H1 (cell line): Measurements from ENCODE around the gene FAM222B. TPM values are rescaled to one million over a fixed set of nuclear protein-coding genes. Genes with fewer than 3 reads are reported as not detected.

Experiments used
- CTCF ChIA-PET: fragments of 300-600 bp; sonication (Branson Sonifier 250); formaldehyde crosslinking; loops from one replicate; lab custom pipeline; 2021; ENCODE audit not compliant: partially characterized antibody; lab: Charles Lee
- POLR2A ChIA-PET: fragments of 300-600 bp; sonication (Branson Sonifier 250); formaldehyde crosslinking; loops from one replicate; lab custom pipeline; 2021; ENCODE audit warnings: inconsistent platforms; ENCODE audit not compliant: partially characterized antibody; lab: Charles Lee
- DNase-seq, 2 experiments: peaks; one replicate each; pipeline versions ENCODE4 v3.0.0 to v3.0.0-alpha.2; 2010 to 2022; ENCODE audit warnings: low spot score in 2 of 2, low read depth in 1 of 2, mixed read lengths in 1 of 2
- FAIRE-seq: peaks from 2 replicates; lab custom pipeline; 2011; peaks lifted over from hg19 to GRCh38; lab: Jason Lieb, UNC
- H2AFZ ChIP-seq: 2 replicates; pipeline ENCODE4 v1.8.1; 2012; ENCODE audit warnings: low read length, inconsistent platforms
- H2AK5ac ChIP-seq: 2 replicates; pipeline ENCODE4 v1.6.1; 2013; ENCODE audit warnings: low read depth, low read length
- H2BK120ac ChIP-seq: replicated peaks from 2 replicates; pipeline ENCODE3; 2013; ENCODE audit warnings: low read depth, low read length, inconsistent platforms
- H2BK12ac ChIP-seq: 2 replicates; pipeline ENCODE4 v1.6.1; 2013; ENCODE audit warnings: low read depth, low read length
- H2BK15ac ChIP-seq: 2 replicates; pipeline ENCODE4 v1.6.1; 2013; ENCODE audit warnings: low read length
- H2BK20ac ChIP-seq: 2 replicates; pipeline ENCODE4 v1.6.1; 2013; ENCODE audit warnings: low read length
- H2BK5ac ChIP-seq: 2 replicates; pipeline ENCODE4 v1.6.1; 2013; ENCODE audit warnings: low read depth, low read length
- H3K14ac ChIP-seq: 2 replicates; pipeline ENCODE4 v1.6.1; 2013; ENCODE audit warnings: inconsistent platforms; ENCODE audit not compliant: insufficient read length
- H3K18ac ChIP-seq: 2 replicates; pipeline ENCODE4 v1.6.1; 2013; ENCODE audit warnings: low read length; ENCODE audit errors: extremely low read depth
- H3K23ac ChIP-seq: 2 replicates; pipeline ENCODE4 v1.6.1; 2013; ENCODE audit warnings: inconsistent platforms; ENCODE audit not compliant: insufficient read length
- H3K23me2 ChIP-seq: 2 replicates; pipeline ENCODE4 v1.6.1; 2013; ENCODE audit warnings: low read depth, low read length
- H3K27ac ChIP-seq: 2 replicates; pipeline ENCODE4 v1.6.1; 2011; ENCODE audit warnings: low read depth, low read length, inconsistent platforms
- H3K27me3 ChIP-seq, 4 experiments: replicated peaks in 1 of 4; 1 replicate in 1 of 4; 2 replicates in 3 of 4; pipeline versions ENCODE4 v1.6.1 to v1.8.1; 2011 to 2013; ENCODE audit warnings: low read length in 3 of 4, mild to moderate bottlenecking in 3 of 4, inconsistent platforms in 2 of 4, mixed read lengths in 2 of 4, moderate library complexity in 1 of 4; ENCODE audit not compliant: control insufficient read depth in 3 of 4, insufficient read depth in 3 of 4; ENCODE audit errors: extremely low read depth in 1 of 4
- H3K36me3 ChIP-seq, 4 experiments: 2 replicates each; pipeline versions ENCODE4 v1.6.1 to v1.8.1; 2011 to 2013; ENCODE audit warnings: mild to moderate bottlenecking in 4 of 4, low read length in 3 of 4, moderate library complexity in 2 of 4, control low read depth in 1 of 4, inconsistent platforms in 1 of 4; ENCODE audit not compliant: insufficient read depth in 4 of 4, control insufficient read depth in 2 of 4
- H3K4ac ChIP-seq: replicated peaks from 2 replicates; pipeline ENCODE3; 2013; ENCODE audit warnings: low read length, low read depth, mixed read lengths, inconsistent platforms; ENCODE audit not compliant: insufficient read length
- H3K4me1 ChIP-seq, 4 experiments: replicated peaks in 1 of 4; 1 replicate in 1 of 4; 2 replicates in 3 of 4; pipeline versions ENCODE4 v1.6.1 to v1.8.1; 2011 to 2013; ENCODE audit warnings: low read length in 3 of 4, inconsistent platforms in 2 of 4, mixed read lengths in 1 of 4; ENCODE audit not compliant: insufficient read depth in 4 of 4, control insufficient read depth in 3 of 4
- H3K4me2 ChIP-seq, 2 experiments: 2 replicates each; pipeline versions ENCODE4 v1.6.1 to v1.8.1; 2011 to 2013; ENCODE audit warnings: low read depth in 2 of 2, low read length in 2 of 2, control low read depth in 1 of 2, inconsistent platforms in 1 of 2, mild to moderate bottlenecking in 1 of 2; ENCODE audit not compliant: insufficient read depth in 1 of 2
- H3K4me3 ChIP-seq, 4 experiments: fragments of 200-600, 300-600 bp in 1 of 4; sonication (generic), shearing (Covaris generic), sonication (Bioruptor Twin) in 1 of 4; 2 replicates each; pipeline versions ENCODE4 v1.5.1 to v1.8.1; 2011 to 2016; ENCODE audit warnings: low read length in 4 of 4, low read depth in 3 of 4, control low read depth in 2 of 4, inconsistent platforms in 2 of 4, mild to moderate bottlenecking in 2 of 4, mixed read lengths in 1 of 4, moderate library complexity in 1 of 4; ENCODE audit not compliant: insufficient read depth in 2 of 4; ENCODE audit errors: extremely low read depth in 1 of 4
- H3K56ac ChIP-seq: replicated peaks from 2 replicates; pipeline ENCODE3; 2013; ENCODE audit warnings: low read depth, mild to moderate bottlenecking, mixed read lengths, low read length, inconsistent platforms; ENCODE audit not compliant: insufficient read length
- H3K79me1 ChIP-seq: 2 replicates; pipeline ENCODE4 v1.6.1; 2013; ENCODE audit warnings: low read depth, low read length, control low read depth
- H3K79me2 ChIP-seq, 2 experiments: 2 replicates each; pipeline versions ENCODE4 v1.6.1 to v1.8.1; 2012 to 2013; ENCODE audit warnings: low read length in 2 of 2, mild to moderate bottlenecking in 2 of 2, inconsistent platforms in 1 of 2; ENCODE audit not compliant: insufficient read depth in 2 of 2, control insufficient read depth in 1 of 2
- H3K9ac ChIP-seq, 4 experiments: replicated peaks in 1 of 4; 1 replicate in 1 of 4; 2 replicates in 3 of 4; pipeline versions ENCODE4 v1.6.1 to v1.8.1; 2011 to 2013; ENCODE audit warnings: low read depth in 3 of 4, low read length in 3 of 4, control low read depth in 2 of 4, mild to moderate bottlenecking in 2 of 4, moderate library complexity in 2 of 4, inconsistent platforms in 1 of 4; ENCODE audit errors: extremely low read depth in 1 of 4
- H3K9me3 ChIP-seq, 2 experiments: 2 replicates each; pipeline versions ENCODE4 v1.6.1 to v1.8.1; 2012 to 2013; ENCODE audit warnings: mild to moderate bottlenecking in 2 of 2, moderate library complexity in 2 of 2, control low read depth in 1 of 2, inconsistent platforms in 1 of 2, low read depth in 1 of 2, low read length in 1 of 2, mixed read lengths in 1 of 2; ENCODE audit not compliant: insufficient read depth in 2 of 2
- H4K20me1 ChIP-seq, 2 experiments: replicated peaks in 1 of 2; 2 replicates each; pipeline versions ENCODE3 to v1.8.1; 2011 to 2013; ENCODE audit warnings: inconsistent platforms in 2 of 2, low read length in 2 of 2, mild to moderate bottlenecking in 1 of 2; ENCODE audit not compliant: insufficient read depth in 2 of 2, control insufficient read depth in 1 of 2
- H4K5ac ChIP-seq: 2 replicates; pipeline ENCODE4 v1.6.1; 2013; ENCODE audit warnings: low read length, low read depth, mixed read lengths, inconsistent platforms; ENCODE audit not compliant: insufficient read length
- H4K8ac ChIP-seq: 2 replicates; pipeline ENCODE4 v1.8.0; 2013; ENCODE audit warnings: mild to moderate bottlenecking, moderate library complexity, low read length, inconsistent platforms; ENCODE audit not compliant: insufficient read depth; ENCODE audit errors: extremely low read depth
- H4K91ac ChIP-seq: replicated peaks from 2 replicates; pipeline ENCODE3; 2013; ENCODE audit warnings: low read length, mixed read lengths, inconsistent platforms; ENCODE audit not compliant: insufficient read length
- ATF3 ChIP-seq: IDR thresholded peaks from 2 replicates; pipeline ENCODE4 v1.6.1; 2011; ENCODE audit warnings: low read depth, mild to moderate bottlenecking, low read length; ENCODE audit not compliant: insufficient read depth
- BRCA1 ChIP-seq: IDR thresholded peaks from 2 replicates; pipeline ENCODE4 v1.6.1; 2012; ENCODE audit warnings: low read depth, low read length, improper control_type of control experiment
- CEBPB ChIP-seq: IDR thresholded peaks from 2 replicates; pipeline ENCODE4 v1.6.1; 2012; ENCODE audit warnings: low read depth, low read length
- CREB1 ChIP-seq: IDR thresholded peaks from 2 replicates; pipeline ENCODE4 v1.6.1; 2012; ENCODE audit warnings: inconsistent platforms
- HDAC2 ChIP-seq, 2 experiments: fragments of 300-600 bp in 1 of 2; sonication (generic) in 1 of 2; IDR thresholded peaks; 2 replicates each; pipeline ENCODE4 v1.6.1; 2011 to 2012; ENCODE audit warnings: low read depth in 2 of 2, low read length in 2 of 2, mild to moderate bottlenecking in 2 of 2, moderate library complexity in 2 of 2, borderline replicate concordance in 1 of 2, inconsistent platforms in 1 of 2
- SIX5 ChIP-seq: IDR thresholded peaks from 2 replicates; pipeline ENCODE4 v1.6.1; 2011; ENCODE audit warnings: mild to moderate bottlenecking, low read depth, low read length
- TAF7 ChIP-seq: optimal IDR thresholded peaks from 2 replicates; pipeline ENCODE3; 2011; ENCODE audit warnings: low read depth, mild to moderate bottlenecking, inconsistent platforms, low read length, moderate library complexity, borderline replicate concordance
- WGBS, 2 experiments: shearing (Covaris generic) in 1 of 2; methylation state at CpG; one replicate each; pipeline versions ENCODE4 v1.1.6 to v1.1.7; 2013 to 2015; ENCODE audit warnings: low lambda C conversion rate in 2 of 2, mixed read lengths in 2 of 2, inconsistent platforms in 1 of 2, low coverage in 1 of 2, missing lambda C conversion rate in 1 of 2; ENCODE audit not compliant: insufficient replicate concordance in 2 of 2, insufficient coverage in 1 of 2, insufficient read length in 1 of 2; ENCODE audit errors: extremely low coverage in 1 of 2, missing lambda C conversion rate in 1 of 2; 5-methylcytosine and 5-hydroxymethylcytosine counted together
- polyA plus RNA-seq, 7 experiments: library from polyadenylated mRNA; depleted of rRNA in 3 of 7; stranded (reverse) in 5 of 7; unstranded in 2 of 7; fragments of >200 nt in 5 of 7; fragments of 200-250 nt in 2 of 7; gene quantifications; 1 replicate in 5 of 7; 2 replicates in 1 of 7; 4 replicates in 1 of 7; pipeline versions ENCODE4 v1.2.1 to v1.2.3, GENCODE V29; 2011 to 2013; ENCODE audit warnings: missing spikeins in 2 of 7, mixed read lengths in 2 of 7
- total RNA-seq: library from RNA; stranded (reverse); fragmentation: NEBNext Ultra II Directional; extraction: Animal tissue kit (Norgen Biotek cat#: 25700); gene quantifications from 2 replicates; pipeline ENCODE4 v1.2.1, GENCODE V29; 2021

Gene FAM222B
- total and polyA plus RNA-seq, 2 of the 8 experiments (the other 6 are each of a cell fraction or from before 2014, with no cell fraction given) = 42.1 to 81.7 TPM

DNA sequence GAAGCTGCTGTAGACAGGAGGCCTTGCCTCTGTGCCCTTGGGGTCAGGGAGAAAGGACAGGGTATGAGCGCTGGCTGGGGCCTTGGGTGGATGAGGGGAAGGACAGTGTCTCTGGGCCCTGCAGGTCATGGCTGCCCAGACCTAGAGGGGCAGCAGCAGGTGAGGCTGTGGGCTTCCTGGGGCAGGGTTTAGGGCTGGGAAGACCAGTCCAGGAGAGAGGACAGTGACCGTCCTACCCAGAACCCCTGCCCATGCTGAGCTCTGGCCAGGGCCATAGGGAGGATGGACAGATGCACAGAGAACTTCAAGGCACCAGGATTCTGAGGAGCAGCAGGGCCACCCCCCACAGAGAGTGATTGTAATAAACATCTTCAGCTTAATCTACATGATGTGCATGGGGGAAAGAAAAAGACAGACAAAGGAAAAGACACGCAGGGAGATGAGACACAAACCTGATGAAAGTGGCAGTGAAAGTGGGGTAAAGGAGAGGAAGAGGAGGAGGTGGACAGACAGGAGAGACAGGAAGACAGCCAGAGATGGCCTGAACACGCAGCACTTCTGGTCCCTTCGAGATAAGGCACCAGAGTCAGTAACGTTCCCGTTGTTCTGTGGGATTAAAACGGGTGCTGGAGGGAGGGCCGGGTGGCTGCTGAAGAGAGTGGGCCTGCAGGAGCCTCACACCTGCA, 37.4 kb upstream of the FAM222B start:
- Histone ChIP-seq H3K9ac (no peak overlapping the region), H3K23me2 (no peaks in the 10 kb centered on the region), H2BK120ac (no peak overlapping the region), H4K20me1 (peaks cover 0 to 4% of the 10 kb centered on the region in 2 experiments), H2BK12ac (no peak overlapping the region), H3K14ac (no peak overlapping the region), H4K5ac (no peak overlapping the region), H2AFZ (no peak overlapping the region), H3K23ac (no peak overlapping the region), H2AK5ac (no peak overlapping the region), H2BK5ac (no peak overlapping the region), H3K4me1 (no peaks in the 10 kb centered on the region; a peak in 3 of 7 replicates), H3K27me3 (no peaks in the 10 kb centered on the region; a peak in 1 of 7 replicates), H3K79me1 (no peaks in the 10 kb centered on the region; the same call in 1 of the 2 replicates), H2BK15ac (no peak overlapping the region), H2BK20ac (no peak overlapping the region), H3K4me3 (no peak overlapping the region), H3K27ac (no peak overlapping the region), H3K9me3 (no peaks in the 10 kb centered on the region), H3K79me2 (no peaks in the 10 kb centered on the region), H3K4me2 (no peak overlapping the region), H4K8ac (no peak overlapping the region), H4K91ac (no peak overlapping the region), H3K56ac (no peak overlapping the region), H3K4ac (no peak overlapping the region), H3K36me3 (peaks cover 9 to 34% (median 21%) of the 10 kb centered on the region in 4 experiments; a peak in 6 of 8 replicates), H3K18ac (no peak overlapping the region)
- FAIRE-seq (no peak), DNase-seq (no peak)
- TF ChIP-seq BRCA1 (no peak), HDAC2 (IDR thresholded peaks at IDR 0.05; ENCODE audit: borderline replicate concordance in 1 of 2, low read depth in 2 of 2, low read length in 2 of 2) (no peak), TAF7 (no peak), SIX5 (no peak), CREB1 (no peak), ATF3 (no peak), CEBPB (no peak)
- POLR2A ChIA-PET = interaction anchor here (0.6 to 2.3 kb wide), 11 partner anchors 9 to 237 kb away, joined by 3 to 13 read pairs (median 5); partner anchors contain the start of gene RPL23A
- CTCF ChIA-PET = interaction anchor here (0.5 to 5.7 kb wide), 27 partner anchors 10 to 262 kb away, joined by 3 to 73 read pairs (median 5); partner anchors contain the start of genes FLOT2 and TLCD1
- 87% methylated on average over 9 of the region's 9 CpGs; no CpG with 5 or more reads in 1 of the 2 experiments for WGBS, 2 experiments
